Sciatic nerve (tissue), 2 donors: ENCODE measurements around the gene PARP16. TPM values are rescaled to one million over a fixed set of nuclear protein-coding genes. Genes with fewer than 3 reads are reported as not detected.
A peak's percentile ranks its signal among the peaks of the same experiment; 100 is the strongest.

Experiments
- ATAC-seq: fragments of 200-7000 bp; cut with Tn5 transposase; one replicate; pipeline ENCODE4 v1.9.1; 2020; ENCODE audit warnings: mild to moderate bottlenecking, moderate library complexity
- DNase-seq: peaks from one replicate; pipeline ENCODE4 v3.0.0-alpha.2; 2020; ENCODE audit warnings: low spot score
- intact Hi-C: fragments of 100-400 bp; cut with DNase I; formaldehyde crosslinking; loops from one replicate; pipeline ENCODE4 v1.14.2; 2022
- total RNA-seq: library from RNA; stranded (reverse); fragmentation: NEBNext Ultra II Directional; extraction: Animal tissue kit (Norgen Biotek cat#: 25700); gene quantifications from one replicate; pipeline ENCODE4 v1.2.1, GENCODE V29; 2021
- donor health status: DM: no; HTN: no; CAD: no.
- donor health status: DM: no; HTN: no; CAD: no.

PARP16 gene
- total RNA-seq, 1 donor from 2014 or later = 13.6 TPM

- ATAC-seq = no peak
Observed at GRCh38 chr15:65323071-65323511, 36.4 kb upstream of the PARP16 start.

DNA sequence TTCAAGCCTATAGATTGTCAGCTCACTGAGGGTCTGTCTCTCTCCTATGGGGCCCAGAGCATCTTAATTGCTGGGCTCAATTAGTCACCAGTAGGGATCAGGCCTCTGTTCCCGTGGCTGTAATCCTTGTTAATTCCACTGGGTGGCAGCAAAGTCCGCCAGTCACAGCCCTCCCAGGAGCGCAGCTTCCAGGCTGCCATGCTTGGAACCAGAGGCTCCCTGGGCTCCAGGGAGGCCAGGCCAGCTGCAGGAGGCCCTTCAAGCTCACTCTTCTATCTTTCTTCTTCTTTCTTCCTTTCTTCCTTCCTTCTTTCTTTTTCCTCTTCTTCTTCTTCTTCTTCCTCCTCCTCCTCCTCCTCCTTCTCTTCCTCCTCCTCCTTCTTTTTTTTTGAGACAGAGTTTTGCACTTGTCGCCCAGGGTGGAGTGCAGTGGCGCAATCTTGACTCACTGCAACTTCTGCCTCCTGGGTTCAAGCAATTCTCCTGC, 32.2 kb upstream of the PARP16 start:
- intact Hi-C loops = loop anchor here (2.0 kb wide), 1 partner anchor 66 kb away; no protein-coding TSS in a partner anchor
- ATAC-seq (peak; percentile 96), DNase-seq (peak; percentile 84)

More at GRCh38 chr15:65323071-65323511, 36.4 kb upstream of the PARP16 start:
- no peak for DNase-seq
- intact Hi-C loops = no loop called here

DNA sequence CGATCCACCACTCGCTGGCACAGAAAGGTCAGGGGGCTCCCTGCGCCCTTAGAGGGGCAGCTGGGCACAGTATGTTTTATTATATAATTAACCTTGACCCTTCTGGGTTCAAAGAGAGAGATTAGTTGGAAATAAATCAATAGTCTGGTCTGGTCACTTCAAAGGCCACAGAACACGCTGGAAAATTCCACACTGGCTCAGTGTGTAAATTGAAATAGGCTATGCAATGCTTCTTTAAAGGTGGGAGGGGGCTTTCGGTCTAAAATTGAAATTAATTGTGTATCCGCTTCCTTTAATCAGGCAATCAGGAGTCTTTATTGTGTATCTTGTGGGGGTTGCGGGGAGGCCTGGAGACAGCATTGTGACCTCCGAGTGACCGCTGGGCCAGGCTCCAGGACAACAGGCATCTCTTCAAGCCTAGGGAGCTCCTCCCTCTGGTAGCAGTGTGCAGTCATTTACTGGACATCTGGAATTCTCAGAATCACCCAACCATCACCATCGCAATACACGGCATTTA, 25.8 kb upstream of the PARP16 start:
- DNase-seq (no peak), ATAC-seq (peak; percentile 71)
- intact Hi-C loops = no loop called here

GRCh38 chr15:65311760-65312159, 25.1 kb upstream of the PARP16 start:
- ATAC-seq (no peak), DNase-seq (no peak)

GRCh38 chr15:65310431-65311137, 23.9 kb upstream of the PARP16 start:
- intact Hi-C loops = no loop called here
- no peak for ATAC-seq
- DNase-seq = no peak

More at GRCh38 chr15:65311760-65312159, 25.1 kb upstream of the PARP16 start:
- intact Hi-C loops = no loop called here

DNA sequence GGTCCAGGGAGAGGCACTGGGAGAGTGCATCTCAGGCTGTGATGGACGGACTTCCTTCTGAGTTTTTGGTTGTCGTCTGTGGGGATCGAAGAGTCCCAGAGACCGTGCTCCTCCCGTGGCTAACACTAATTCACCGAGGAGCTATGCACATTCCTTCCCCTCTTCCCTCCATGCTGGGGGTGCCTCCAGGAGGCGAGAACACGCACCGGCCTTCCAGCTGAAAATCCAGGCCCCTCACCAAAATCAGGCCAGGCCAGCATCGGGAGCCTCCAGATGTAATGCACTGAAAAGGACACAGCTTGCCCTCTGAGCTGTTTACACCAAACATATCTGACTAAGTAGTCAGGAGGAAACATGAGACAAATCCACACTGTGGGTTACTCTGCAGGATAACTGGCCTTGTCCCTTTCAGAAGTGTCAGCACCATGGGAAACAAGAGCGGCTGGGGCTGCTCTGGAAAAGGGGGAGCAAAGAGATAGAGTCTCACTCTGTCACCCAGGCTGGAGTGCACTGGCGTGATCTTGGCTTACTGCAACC, 23.3 kb upstream of the PARP16 start:
- ATAC-seq (no peak), DNase-seq (no peak)
- intact Hi-C loops = no loop called here

GRCh38 chr15:65307978-65308377, 21.3 kb upstream of the PARP16 start:
- intact Hi-C loops = no loop called here
- DNase-seq = no peak
- ATAC-seq = no peak

GRCh38 chr15:65306551-65306950, 19.9 kb upstream of the PARP16 start:
- no peak for ATAC-seq
- intact Hi-C loops = no loop called here
- DNase-seq = no peak

DNA sequence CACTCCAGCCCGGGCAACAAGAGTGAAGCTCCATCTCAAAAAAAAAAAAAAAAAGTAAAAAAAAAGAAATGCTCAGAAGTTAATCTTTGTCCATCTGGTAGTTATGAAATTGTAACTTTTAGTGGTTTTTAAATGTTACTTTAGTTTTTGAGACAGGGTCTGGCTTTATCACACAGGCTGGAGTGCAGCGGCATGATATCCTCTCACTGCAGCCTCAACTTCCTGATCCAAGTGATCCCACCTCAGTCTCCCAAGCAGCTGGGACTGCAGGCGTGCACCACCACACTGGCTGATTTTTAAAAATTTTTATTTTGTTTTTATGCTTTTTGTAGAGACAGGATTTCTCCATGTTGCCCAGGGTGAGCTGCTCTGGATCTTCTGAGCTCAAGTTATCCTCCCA, 19.1 kb upstream of the PARP16 start:
- ATAC-seq (no peak), DNase-seq (no peak)
- intact Hi-C loops = no loop called here

DNA sequence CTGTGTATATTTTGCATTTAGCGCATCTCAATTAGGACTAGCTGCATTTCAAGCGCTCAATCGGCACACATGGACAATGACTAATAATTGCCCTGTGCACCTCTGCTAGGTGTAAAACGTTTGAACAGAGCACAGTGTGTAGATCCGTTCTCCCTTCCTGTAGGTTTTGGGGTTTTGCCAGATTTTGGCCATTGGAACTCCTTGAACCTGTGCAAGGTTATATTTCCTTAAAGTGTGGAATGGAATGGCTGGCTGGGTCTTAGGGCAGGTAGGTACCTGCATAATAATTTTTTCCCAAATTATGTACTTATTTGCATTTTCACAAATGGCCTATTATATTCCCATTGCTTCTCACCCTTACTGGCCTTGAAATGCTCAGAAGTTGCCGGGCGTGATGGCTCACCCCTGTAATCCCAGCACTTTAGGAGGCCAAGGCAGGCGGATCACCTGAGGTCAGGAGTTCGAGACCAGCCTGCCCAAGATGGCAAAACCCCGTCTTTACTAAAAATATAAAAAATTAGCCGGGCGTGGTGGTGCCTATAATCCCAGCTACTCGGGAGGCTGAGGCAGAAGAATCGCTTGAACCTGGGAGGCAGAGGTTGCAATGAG, 18.6 kb upstream of the PARP16 start:
- ATAC-seq (peak; percentile 11), DNase-seq (no peak)
- intact Hi-C loops = no loop called here

DNA sequence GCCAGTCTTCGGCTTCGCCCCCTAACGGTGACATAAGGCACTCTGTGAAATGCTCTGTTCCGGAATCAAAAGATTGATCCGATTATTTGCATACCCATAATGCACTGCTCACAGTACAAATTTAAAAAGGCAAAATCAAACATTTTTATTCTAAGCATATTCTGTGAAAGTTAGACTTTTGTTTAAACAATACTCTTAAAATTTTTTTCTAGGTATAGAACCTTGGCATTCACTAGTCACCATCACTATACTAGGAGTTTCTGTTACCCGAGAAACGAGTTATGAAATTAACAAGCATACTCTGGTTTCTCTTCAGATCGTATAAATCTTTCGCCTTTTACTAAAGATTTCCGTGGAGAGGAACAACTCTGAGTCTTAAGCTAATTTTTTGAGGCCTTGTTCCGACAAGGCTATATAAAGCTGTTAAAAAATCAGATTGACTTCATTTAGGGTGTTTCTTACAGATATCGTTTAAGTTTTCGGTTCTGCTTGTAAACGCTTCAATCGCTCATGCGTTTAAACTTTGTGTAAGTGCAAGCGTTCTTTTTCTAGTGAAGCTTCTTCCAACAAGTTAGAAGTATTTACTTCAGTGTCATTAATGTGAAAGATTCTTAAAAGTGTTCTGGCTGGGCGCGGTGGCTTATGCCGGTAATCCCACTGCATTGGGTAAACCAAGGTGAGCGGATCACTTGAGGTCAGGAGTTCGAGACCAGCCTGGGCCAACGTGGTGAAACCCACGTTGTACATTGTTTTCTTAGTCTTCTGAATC, 17.9 kb upstream of the PARP16 start, which contains the start of gene RNU5B-1:
Gene RNU5B-1, plus strand, starts transcription at position 297 of the 769 bp plus-strand sequence.
- DNase-seq (peak; percentile 86), ATAC-seq (peak; percentile 92)
- intact Hi-C loops = no loop called here

DNA sequence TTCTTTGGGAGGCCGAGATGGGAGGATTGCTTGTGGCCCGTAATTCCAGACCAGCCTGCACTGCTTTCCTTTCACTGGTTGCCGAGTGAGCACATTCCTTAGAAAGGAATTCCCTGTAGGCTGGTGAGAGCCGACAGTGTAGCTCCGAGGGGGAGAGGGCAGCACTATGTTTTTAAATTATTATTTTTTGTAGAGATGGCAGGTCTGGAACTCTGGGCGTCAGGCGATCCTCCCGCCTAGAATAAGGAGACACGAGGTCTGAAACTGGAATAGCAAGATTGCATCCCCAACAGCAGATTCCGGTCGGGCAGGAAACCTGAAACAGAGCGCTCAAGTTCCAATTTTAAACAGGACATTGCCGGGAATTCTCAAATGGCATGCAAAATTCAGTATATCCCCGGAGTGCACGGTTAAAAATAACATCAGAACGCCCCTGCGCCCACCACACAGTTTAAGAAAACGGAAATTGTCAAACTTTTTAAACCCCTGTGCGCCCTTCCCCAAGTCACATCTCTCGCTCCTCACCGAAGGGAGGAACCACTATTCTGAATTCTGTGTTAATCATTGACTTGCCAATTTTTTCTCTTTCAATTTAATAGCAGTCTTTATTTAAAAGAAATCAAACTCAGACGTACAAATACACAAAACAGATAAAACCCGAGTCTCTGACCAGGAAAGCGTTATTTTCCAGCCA, 17.2 kb upstream of the PARP16 start:
- DNase-seq = no peak
- ATAC-seq = peak; percentile 77
- intact Hi-C loops = no loop called here

DNA sequence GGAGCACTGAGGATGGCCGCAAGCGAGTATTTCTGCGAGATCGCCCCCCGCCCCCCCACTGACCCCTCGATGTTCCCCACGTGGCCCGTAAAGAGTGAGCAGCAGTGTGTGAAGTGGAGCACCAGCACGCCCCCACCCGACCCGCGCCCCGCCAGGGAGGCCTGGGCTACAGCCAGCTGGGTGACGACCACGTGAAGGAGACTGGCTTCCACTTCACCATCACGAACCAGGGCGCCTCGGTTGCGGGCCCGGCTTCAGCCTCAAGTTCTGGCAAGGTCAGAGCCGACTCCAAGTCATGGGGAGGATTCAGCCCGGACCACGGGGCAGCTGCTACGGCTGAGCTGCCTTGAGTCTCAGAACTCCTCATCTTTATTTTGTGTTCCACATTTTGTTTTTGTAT, 15.4 kb upstream of the PARP16 start:
- no peak for ATAC-seq
- DNase-seq = no peak
- intact Hi-C loops = no loop called here

GRCh38 chr15:65300924-65301441, 14.3 kb upstream of the PARP16 start:
- ATAC-seq (no peak), DNase-seq (no peak)
- intact Hi-C loops = no loop called here

- intact Hi-C loops = no loop called here
- ATAC-seq (no peak), DNase-seq (no peak)
Observed at GRCh38 chr15:65298731-65299130, 12.0 kb upstream of the PARP16 start.

DNA sequence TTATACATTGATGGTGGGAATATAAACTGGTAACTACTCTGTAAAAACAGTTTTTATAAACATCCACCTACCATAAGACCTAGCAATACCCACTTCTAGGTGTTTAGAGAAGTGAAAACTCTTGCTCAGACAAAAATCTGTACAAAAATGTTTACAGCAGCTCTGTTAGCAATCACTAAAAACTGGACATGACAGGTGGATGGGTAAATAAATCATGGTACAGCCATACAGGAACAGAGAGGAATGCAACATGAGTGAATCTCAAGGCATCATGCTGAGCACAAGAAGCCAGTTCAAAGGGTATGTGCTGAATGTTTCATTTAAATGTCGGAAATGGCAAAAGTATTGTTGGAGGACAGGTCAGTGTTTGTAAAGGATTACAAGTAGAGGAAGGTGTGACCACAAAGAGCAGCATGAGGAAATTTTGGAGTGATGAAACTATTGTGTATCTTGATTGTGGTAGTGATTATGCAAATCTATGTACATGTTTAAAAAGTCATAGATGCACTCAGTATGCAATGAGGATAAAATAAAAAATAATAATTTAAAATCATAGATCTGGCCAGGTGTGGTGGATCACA, 6.3 kb upstream of the PARP16 start:
- intact Hi-C loops = no loop called here
- no peak for ATAC-seq

GRCh38 chr15:65290228-65290627, 3.5 kb upstream of the PARP16 start:
- intact Hi-C loops = no loop called here
- no peak for DNase-seq
- ATAC-seq = no peak

More for the DNA sequence above, 6.3 kb upstream of the PARP16 start:
- DNase-seq = no peak

GRCh38 chr15:65289261-65289854, 2.7 kb upstream of the PARP16 start:
- DNase-seq (no peak), ATAC-seq (no peak)
- intact Hi-C loops = no loop called here
